Measurements from ENCODE around the gene ENOX2.

ENOX2 gene

DNA sequence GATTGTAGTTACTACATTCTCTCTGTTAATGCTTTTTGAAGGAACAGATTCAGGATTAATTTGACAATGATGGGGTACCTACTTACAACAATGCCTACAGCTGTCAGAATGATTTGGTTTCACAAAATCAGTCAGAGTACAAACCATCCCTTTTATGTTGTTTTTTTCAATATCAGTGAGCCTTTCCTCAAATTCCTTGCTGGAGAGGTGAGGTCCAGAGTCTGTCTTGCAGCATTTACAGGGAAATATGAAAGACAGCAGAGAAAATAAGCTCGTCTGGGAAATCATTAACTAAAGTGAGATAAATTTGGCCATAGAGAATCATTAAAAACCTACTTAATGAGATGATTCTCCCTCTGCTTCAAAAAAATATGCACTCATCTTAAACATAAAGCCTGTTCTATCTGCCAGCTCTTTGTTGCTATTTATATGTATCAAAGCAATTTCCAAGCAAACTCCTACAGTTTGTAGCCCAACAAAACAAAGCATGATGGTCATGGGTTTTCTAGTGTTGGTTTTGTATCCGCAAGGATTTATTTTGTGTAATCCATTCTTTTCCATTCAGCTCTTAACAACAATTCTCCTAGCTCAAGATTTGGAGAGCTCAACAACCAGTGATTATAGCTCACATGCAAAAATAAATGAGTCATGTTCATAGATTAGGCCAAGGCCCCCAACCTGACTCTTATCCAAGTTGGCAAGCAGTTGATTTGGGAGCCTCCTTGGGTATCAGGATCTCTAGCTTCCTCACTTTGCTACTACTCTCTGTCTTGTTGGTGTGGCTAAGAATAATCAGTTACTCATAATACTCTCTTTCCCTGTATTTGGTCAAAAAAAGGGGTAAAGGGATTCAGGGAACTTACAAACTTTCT, 222.6 kb downstream of the ENOX2 start:
- Histone ChIP-seq H3K9ac (ENCODE audit: low read depth, low read length) (no peak overlapping the region), H3K36me3 (ENCODE audit: insufficient read depth, low read length) (no peaks in the 10 kb centered on the region; the same call in 1 of the 2 replicates), H3K9me3 (ENCODE audit: insufficient read depth, low read length, severe bottlenecking) (no peaks in the 10 kb centered on the region), H4K20me1 (ENCODE audit: insufficient read depth, low read length) (no peaks in the 10 kb centered on the region), H3K4me2 (ENCODE audit: insufficient read depth, low read length) (no peak overlapping the region), H2AFZ (ENCODE audit: low read depth, low read length) (no peak overlapping the region), H3K27ac (ENCODE audit: low read length) (no peak overlapping the region), H3K4me1 (ENCODE audit: insufficient read depth, low read length) (no peaks in the 10 kb centered on the region), H3K79me2 (ENCODE audit: insufficient read depth, low read length) (no peaks in the 10 kb centered on the region), H3K4me3 (ENCODE audit: low read depth in 1 of 2, low read length in 2 of 2) (no peak overlapping the region), H3K27me3 (ENCODE audit: insufficient read depth, low read length, poor library complexity) (no peaks in the 10 kb centered on the region)
- no peak for TF ChIP-seq EZH2 (IDR thresholded peaks at IDR 0.05; ENCODE audit: borderline replicate concordance, low read depth, low read length, severe bottlenecking)
- TF ChIP-seq, protein P1, sequence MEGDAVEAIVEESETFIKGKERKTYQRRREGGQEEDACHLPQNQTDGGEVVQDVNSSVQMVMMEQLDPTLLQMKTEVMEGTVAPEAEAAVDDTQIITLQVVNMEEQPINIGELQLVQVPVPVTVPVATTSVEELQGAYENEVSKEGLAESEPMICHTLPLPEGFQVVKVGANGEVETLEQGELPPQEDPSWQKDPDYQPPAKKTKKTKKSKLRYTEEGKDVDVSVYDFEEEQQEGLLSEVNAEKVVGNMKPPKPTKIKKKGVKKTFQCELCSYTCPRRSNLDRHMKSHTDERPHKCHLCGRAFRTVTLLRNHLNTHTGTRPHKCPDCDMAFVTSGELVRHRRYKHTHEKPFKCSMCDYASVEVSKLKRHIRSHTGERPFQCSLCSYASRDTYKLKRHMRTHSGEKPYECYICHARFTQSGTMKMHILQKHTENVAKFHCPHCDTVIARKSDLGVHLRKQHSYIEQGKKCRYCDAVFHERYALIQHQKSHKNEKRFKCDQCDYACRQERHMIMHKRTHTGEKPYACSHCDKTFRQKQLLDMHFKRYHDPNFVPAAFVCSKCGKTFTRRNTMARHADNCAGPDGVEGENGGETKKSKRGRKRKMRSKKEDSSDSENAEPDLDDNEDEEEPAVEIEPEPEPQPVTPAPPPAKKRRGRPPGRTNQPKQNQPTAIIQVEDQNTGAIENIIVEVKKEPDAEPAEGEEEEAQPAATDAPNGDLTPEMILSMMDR (IDR thresholded peaks at IDR 0.05; ENCODE audit: borderline replicate concordance, extremely low read depth, low read length, poor library complexity, severe bottlenecking): no peak
- no peak for ATAC-seq (ENCODE audit: insufficient read depth, low read depth)
- DNase-seq: no peak

DNA sequence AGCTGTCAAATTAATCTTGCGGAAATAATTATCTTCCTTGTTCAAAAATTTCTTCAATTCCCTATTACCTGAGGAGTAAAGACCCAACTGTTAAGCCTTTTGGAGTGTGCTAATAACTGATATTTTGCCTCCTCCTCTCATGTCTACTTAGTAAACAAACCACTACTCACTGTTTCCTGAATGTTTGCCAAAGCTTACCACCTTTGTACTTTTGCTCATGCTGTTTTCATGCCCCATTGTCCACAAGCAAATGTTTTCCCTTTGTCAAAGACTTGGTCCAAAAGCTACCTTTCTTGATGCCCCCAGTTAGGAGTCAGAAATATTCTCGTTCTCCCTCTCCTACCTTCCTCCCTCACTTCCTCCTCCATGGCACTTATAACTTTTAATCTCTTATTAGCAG, 226.1 kb downstream of the ENOX2 start:
- Histone ChIP-seq H3K79me2 (ENCODE audit: insufficient read depth, low read length) (no peaks in the 10 kb centered on the region), H3K36me3 (ENCODE audit: insufficient read depth, low read length) (no peaks in the 10 kb centered on the region; the same call in 1 of the 2 replicates), H3K9ac (ENCODE audit: low read depth, low read length) (no peak overlapping the region), H3K4me2 (ENCODE audit: insufficient read depth, low read length) (no peak overlapping the region), H3K27me3 (ENCODE audit: insufficient read depth, low read length, poor library complexity) (no peaks in the 10 kb centered on the region), H3K4me3 (ENCODE audit: low read depth in 1 of 2, low read length in 2 of 2) (no peak overlapping the region), H3K4me1 (ENCODE audit: insufficient read depth, low read length) (no peaks in the 10 kb centered on the region), H4K20me1 (ENCODE audit: insufficient read depth, low read length) (no peaks in the 10 kb centered on the region), H3K27ac (ENCODE audit: low read length) (no peak overlapping the region), H2AFZ (ENCODE audit: low read depth, low read length) (no peak overlapping the region), H3K9me3 (ENCODE audit: insufficient read depth, low read length, severe bottlenecking) (no peaks in the 10 kb centered on the region)
- DNase-seq: no peak
- ATAC-seq (ENCODE audit: insufficient read depth, low read depth): no peak
- TF ChIP-seq, protein P1 (IDR thresholded peaks at IDR 0.05; ENCODE audit: borderline replicate concordance, extremely low read depth, low read length, poor library complexity, severe bottlenecking): no peak
- no peak for TF ChIP-seq EZH2 (IDR thresholded peaks at IDR 0.05; ENCODE audit: borderline replicate concordance, low read depth, low read length, severe bottlenecking)

DNA sequence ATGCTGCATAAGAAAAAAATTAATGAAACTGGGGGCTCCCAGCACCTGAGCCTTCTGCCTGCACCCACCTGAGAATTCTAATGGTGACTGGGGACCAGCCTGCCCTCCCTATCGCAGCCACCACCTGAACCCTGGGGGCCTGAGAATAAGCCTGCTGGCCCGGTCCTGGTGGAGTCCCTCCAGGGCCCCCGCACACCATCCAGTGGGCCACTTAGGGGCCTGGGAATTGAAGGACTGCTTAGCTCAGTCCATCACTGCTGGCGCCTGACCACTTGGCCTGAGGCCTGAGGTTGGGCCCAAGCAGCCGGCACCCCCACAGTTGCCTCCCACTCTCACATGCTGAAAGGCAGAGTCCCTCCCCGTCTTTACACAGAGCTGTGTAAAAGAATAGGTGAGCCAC, 230.8 kb downstream of the ENOX2 start:
- Histone ChIP-seq H3K27ac (ENCODE audit: low read length) (no peak overlapping the region), H3K9ac (ENCODE audit: low read depth, low read length) (no peak overlapping the region), H3K4me3 (ENCODE audit: low read depth in 1 of 2, low read length in 2 of 2) (no peak overlapping the region), H3K4me2 (ENCODE audit: insufficient read depth, low read length) (no peak overlapping the region), H3K79me2 (ENCODE audit: insufficient read depth, low read length) (no peaks in the 10 kb centered on the region), H4K20me1 (ENCODE audit: insufficient read depth, low read length) (no peaks in the 10 kb centered on the region), H2AFZ (ENCODE audit: low read depth, low read length) (no peak overlapping the region), H3K4me1 (ENCODE audit: insufficient read depth, low read length) (no peaks in the 10 kb centered on the region), H3K27me3 (ENCODE audit: insufficient read depth, low read length, poor library complexity) (no peaks in the 10 kb centered on the region), H3K9me3 (ENCODE audit: insufficient read depth, low read length, severe bottlenecking) (no peaks in the 10 kb centered on the region), H3K36me3 (ENCODE audit: insufficient read depth, low read length) (no peaks in the 10 kb centered on the region; the same call in 1 of the 2 replicates)
- DNase-seq (no peak), ATAC-seq (ENCODE audit: insufficient read depth, low read depth) (no peak)
- TF ChIP-seq EZH2 (IDR thresholded peaks at IDR 0.05; ENCODE audit: borderline replicate concordance, low read depth, low read length, severe bottlenecking): no peak
- TF ChIP-seq, protein P1 (IDR thresholded peaks at IDR 0.05; ENCODE audit: borderline replicate concordance, extremely low read depth, low read length, poor library complexity, severe bottlenecking): no peak

Data from DND-41 (cell line).